ENCODE measurements around the gene RXRA.

DNA sequence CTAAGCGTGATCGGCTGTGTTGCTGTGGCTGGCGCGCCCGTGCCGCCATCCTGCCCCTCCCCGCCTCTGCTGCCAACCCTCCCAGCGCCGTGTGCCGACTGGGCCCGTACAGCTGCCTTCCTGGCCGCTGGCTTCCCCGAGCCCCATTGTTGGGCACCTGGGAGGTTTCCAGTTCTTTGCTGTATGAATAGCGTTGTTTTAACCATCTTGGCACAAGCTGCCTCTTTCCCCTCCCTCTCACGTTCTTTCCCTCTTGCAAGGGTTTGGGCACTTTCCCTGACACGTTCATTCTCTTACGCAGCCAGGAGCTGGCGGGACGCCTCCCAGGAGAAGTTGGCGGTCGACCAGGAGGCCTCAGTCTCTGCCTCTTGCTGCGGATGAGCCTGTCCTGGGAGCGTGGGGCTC is 43.1 kb upstream of the RXRA start:
- TF ChIP-seq MYNN (CRISPR knock-in tag; IDR thresholded peaks at IDR 0.05; ENCODE audit: low read depth) (no peak), ZNF274 (CRISPR knock-in tag; IDR thresholded peaks at IDR 0.05) (no peak), ZNF253 (CRISPR knock-in tag; IDR thresholded peaks at IDR 0.05; ENCODE audit: borderline replicate concordance) (no peak), SMAD1 (CRISPR knock-in tag; IDR thresholded peaks at IDR 0.05; ENCODE audit: borderline replicate concordance, low read depth) (no peak), SRY (CRISPR knock-in tag; IDR thresholded peaks at IDR 0.05) (no peak), SRSF4 (IDR thresholded peaks at IDR 0.05; ENCODE audit: low read depth, low read length, poor library complexity, severe bottlenecking) (no peak), KAT7 (CRISPR knock-in tag; IDR thresholded peaks at IDR 0.05; ENCODE audit: borderline replicate concordance) (no peak), SNAPC2 (CRISPR knock-in tag; IDR thresholded peaks at IDR 0.05) (no peak), ZNF567 (CRISPR knock-in tag; IDR thresholded peaks at IDR 0.05; ENCODE audit: borderline replicate concordance) (no peak)
- TF ChIP-seq, protein P1, sequence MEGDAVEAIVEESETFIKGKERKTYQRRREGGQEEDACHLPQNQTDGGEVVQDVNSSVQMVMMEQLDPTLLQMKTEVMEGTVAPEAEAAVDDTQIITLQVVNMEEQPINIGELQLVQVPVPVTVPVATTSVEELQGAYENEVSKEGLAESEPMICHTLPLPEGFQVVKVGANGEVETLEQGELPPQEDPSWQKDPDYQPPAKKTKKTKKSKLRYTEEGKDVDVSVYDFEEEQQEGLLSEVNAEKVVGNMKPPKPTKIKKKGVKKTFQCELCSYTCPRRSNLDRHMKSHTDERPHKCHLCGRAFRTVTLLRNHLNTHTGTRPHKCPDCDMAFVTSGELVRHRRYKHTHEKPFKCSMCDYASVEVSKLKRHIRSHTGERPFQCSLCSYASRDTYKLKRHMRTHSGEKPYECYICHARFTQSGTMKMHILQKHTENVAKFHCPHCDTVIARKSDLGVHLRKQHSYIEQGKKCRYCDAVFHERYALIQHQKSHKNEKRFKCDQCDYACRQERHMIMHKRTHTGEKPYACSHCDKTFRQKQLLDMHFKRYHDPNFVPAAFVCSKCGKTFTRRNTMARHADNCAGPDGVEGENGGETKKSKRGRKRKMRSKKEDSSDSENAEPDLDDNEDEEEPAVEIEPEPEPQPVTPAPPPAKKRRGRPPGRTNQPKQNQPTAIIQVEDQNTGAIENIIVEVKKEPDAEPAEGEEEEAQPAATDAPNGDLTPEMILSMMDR (CRISPR knock-in tag; IDR thresholded peaks at IDR 0.05), result no peak
- TF ChIP-seq, protein P2, sequence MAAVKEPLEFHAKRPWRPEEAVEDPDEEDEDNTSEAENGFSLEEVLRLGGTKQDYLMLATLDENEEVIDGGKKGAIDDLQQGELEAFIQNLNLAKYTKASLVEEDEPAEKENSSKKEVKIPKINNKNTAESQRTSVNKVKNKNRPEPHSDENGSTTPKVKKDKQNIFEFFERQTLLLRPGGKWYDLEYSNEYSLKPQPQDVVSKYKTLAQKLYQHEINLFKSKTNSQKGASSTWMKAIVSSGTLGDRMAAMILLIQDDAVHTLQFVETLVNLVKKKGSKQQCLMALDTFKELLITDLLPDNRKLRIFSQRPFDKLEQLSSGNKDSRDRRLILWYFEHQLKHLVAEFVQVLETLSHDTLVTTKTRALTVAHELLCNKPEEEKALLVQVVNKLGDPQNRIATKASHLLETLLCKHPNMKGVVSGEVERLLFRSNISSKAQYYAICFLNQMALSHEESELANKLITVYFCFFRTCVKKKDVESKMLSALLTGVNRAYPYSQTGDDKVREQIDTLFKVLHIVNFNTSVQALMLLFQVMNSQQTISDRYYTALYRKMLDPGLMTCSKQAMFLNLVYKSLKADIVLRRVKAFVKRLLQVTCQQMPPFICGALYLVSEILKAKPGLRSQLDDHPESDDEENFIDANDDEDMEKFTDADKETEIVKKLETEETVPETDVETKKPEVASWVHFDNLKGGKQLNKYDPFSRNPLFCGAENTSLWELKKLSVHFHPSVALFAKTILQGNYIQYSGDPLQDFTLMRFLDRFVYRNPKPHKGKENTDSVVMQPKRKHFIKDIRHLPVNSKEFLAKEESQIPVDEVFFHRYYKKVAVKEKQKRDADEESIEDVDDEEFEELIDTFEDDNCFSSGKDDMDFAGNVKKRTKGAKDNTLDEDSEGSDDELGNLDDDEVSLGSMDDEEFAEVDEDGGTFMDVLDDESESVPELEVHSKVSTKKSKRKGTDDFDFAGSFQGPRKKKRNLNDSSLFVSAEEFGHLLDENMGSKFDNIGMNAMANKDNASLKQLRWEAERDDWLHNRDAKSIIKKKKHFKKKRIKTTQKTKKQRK (IDR thresholded peaks at IDR 0.05; ENCODE audit: low read length), result no peak
